Measurements from ENCODE around the gene PPP2R1B. TPM values are rescaled to one million over a fixed set of nuclear protein-coding genes. Genes with fewer than 3 reads are reported as not detected.

The PPP2R1B gene
- total and polyA plus RNA-seq, 2 experiments from 2014 or later: 13.2 to 14.4 TPM

DNA sequence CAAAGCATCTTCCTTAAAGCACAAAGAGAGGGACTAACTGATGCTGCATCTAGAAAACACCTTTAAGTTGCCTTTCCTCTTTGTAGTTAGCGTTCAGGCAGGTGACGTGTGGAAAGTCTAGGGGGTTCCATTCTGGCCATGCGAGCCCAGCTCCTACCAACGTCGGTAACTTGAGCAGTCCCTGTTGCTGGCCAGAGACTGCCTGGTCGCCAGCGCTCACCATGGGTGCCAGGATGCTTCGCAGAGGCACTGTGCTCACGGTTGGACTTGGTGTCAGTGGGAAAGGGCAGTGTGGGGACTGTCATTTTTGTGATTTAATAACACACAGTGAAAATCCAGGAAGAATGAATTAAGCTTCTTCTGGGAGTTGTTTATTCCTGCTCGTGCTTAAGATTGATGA is 40.6 kb downstream of the PPP2R1B start:
- Histone ChIP-seq H3K9me3 (ENCODE audit: low read depth) (no peaks in the 10 kb centered on the region), H3K27ac (no peak overlapping the region), H3K4me1 (ENCODE audit: low read depth) (peaks cover 29% of the 10 kb centered on the region), H3K4me3 (no peak overlapping the region), H3K27me3 (no peaks in the 10 kb centered on the region), H3K36me3 (peaks cover 25% of the 10 kb centered on the region)
- DNase-seq (ENCODE audit: low read depth in 1 of 2, low spot score in 1 of 2): no peak
- TF ChIP-seq, protein P1, sequence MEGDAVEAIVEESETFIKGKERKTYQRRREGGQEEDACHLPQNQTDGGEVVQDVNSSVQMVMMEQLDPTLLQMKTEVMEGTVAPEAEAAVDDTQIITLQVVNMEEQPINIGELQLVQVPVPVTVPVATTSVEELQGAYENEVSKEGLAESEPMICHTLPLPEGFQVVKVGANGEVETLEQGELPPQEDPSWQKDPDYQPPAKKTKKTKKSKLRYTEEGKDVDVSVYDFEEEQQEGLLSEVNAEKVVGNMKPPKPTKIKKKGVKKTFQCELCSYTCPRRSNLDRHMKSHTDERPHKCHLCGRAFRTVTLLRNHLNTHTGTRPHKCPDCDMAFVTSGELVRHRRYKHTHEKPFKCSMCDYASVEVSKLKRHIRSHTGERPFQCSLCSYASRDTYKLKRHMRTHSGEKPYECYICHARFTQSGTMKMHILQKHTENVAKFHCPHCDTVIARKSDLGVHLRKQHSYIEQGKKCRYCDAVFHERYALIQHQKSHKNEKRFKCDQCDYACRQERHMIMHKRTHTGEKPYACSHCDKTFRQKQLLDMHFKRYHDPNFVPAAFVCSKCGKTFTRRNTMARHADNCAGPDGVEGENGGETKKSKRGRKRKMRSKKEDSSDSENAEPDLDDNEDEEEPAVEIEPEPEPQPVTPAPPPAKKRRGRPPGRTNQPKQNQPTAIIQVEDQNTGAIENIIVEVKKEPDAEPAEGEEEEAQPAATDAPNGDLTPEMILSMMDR (IDR thresholded peaks at IDR 0.05; ENCODE audit: low read depth, low read length): no peak

DNA sequence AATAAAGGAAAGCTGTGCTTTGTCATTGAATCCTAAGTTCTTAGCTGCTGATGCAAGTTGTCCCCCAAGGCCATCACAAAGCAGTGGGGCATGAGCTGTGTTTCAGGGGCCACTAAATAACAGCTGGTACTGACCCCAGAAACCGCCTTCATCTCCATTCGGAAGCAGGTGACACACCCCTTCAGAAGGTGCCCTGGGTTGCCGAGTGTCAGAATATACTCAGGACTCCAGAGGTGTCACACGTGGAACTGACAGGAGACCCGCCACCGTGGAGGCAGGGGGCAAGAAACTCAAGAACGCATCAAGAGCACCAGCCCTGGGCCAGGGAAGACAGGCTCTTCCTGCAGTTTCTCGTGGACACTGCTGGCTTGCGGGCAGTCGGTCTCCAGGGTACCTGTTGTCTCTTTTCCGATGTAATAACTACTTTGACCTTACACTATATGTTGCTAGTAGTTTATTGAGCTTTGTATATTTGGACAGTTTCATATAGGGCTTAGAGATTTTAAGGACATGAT is 41.5 kb downstream of the PPP2R1B start:
- H3K27ac ChIP-seq: no peak overlapping the region
- H3K27me3 ChIP-seq: no peaks in the 10 kb centered on the region
- DNase-seq (ENCODE audit: low read depth in 1 of 2, low spot score in 1 of 2): no peak
- H3K36me3 ChIP-seq: peaks cover 34% of the 10 kb centered on the region
- no peaks in the 10 kb centered on the region for H3K9me3 ChIP-seq (ENCODE audit: low read depth)
- peaks cover 25% of the 10 kb centered on the region for H3K4me1 ChIP-seq (ENCODE audit: low read depth)
- TF ChIP-seq, protein P1 (IDR thresholded peaks at IDR 0.05; ENCODE audit: low read depth, low read length): no peak
- no peak overlapping the region for H3K4me3 ChIP-seq

DNA sequence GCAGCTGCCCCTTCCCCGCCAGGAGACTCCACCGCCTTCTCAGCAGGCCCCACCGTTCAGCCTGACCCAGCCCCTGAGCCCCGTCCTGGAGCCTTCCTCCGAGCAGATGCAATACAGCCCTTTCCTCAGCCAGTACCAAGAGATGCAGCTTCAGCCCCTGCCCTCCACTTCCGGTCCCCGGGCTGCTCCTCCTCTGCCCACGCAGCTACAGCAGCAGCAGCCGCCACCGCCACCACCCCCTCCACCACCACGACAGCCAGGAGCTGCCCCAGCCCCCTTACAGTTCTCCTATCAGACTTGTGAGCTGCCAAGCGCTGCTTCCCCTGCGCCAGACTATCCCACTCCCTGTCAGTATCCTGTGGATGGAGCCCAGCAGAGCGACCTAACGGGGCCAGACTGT is 42.6 kb downstream of the PPP2R1B start:
- H3K36me3 ChIP-seq: peaks cover 34% of the 10 kb centered on the region
- H3K4me1 ChIP-seq (ENCODE audit: low read depth): peaks cover 20% of the 10 kb centered on the region
- TF ChIP-seq, protein P1 (IDR thresholded peaks at IDR 0.05; ENCODE audit: low read depth, low read length): no peak
- no peaks in the 10 kb centered on the region for H3K9me3 ChIP-seq (ENCODE audit: low read depth)
- H3K27ac ChIP-seq: peak overlapping the region; percentile 43
- H3K4me3 ChIP-seq: no peak overlapping the region
- no peaks in the 10 kb centered on the region for H3K27me3 ChIP-seq
- peak in 1 of 2 donors; percentile 27 for DNase-seq (ENCODE audit: low read depth in 1 of 2, low spot score in 1 of 2)

DNA sequence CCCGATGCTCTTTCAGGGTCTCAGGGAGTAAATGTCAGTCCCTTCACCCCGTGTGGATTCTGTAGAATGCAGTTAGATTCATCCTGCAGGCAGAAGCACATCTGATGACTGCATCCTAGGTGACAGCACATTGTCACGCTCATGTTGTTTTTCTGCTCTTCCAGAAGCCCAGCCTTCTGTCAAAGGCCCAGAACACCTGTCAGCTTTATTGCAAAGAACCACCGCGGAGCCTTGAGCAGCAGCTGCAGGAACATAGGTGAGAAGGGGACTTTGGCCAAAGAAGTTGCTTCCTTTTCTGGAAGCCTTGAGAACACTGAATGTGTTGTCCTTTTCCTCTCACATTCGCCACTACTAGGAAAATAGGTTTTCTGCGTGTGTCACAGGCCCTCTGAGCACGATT is 43.7 kb downstream of the PPP2R1B start:
- peaks cover 24% of the 10 kb centered on the region for H3K4me1 ChIP-seq (ENCODE audit: low read depth)
- no peak overlapping the region for H3K4me3 ChIP-seq
- no peaks in the 10 kb centered on the region for H3K27me3 ChIP-seq
- peaks cover 34% of the 10 kb centered on the region for H3K36me3 ChIP-seq
- TF ChIP-seq, protein P1 (IDR thresholded peaks at IDR 0.05; ENCODE audit: low read depth, low read length): no peak
- H3K27ac ChIP-seq: peak overlapping the region; percentile 43
- no peaks in the 10 kb centered on the region for H3K9me3 ChIP-seq (ENCODE audit: low read depth)
- no peak for DNase-seq (ENCODE audit: low read depth in 1 of 2, low spot score in 1 of 2)

DNA sequence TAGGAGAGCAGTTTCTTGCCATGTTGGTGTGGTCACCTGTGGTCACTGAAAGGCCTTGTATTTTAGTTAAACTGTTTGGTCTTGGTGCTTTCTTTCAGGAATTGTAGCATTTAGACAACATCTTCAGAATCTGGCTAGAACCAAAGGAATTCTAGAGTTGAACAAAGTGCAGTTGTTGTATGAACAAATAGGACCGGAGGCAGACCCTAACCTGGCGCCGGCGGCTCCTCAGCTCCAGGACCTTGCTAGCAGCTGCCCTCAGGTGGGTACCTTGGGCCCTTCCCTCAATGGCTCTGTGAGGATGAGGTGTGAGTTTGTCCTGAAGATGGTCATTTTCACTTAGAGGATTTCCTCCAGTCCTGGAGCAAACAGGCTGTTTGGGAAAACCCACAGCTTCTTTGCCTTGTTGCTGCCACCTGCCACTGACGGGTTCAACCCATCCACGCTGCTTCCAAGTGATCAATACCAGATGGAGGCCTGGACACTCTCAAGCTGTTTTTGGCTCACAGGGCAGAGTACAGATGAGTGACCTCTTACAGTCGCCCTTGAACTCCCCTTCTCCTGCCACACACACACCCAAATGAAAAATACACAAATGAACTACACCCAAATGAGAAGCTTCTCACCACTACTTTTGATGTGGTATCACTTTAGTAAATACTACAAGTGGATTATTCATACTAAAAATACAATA is 45.2 kb downstream of the PPP2R1B start:
- Histone ChIP-seq H3K27ac (peak overlapping the region; percentile 63), H3K27me3 (no peaks in the 10 kb centered on the region), H3K9me3 (ENCODE audit: low read depth) (no peaks in the 10 kb centered on the region), H3K4me3 (no peak overlapping the region), H3K4me1 (ENCODE audit: low read depth) (peaks cover 24% of the 10 kb centered on the region), H3K36me3 (peaks cover 34% of the 10 kb centered on the region)
- TF ChIP-seq, protein P1 (IDR thresholded peaks at IDR 0.05; ENCODE audit: low read depth, low read length): no peak
- peak in 1 of 2 donors; percentile 72 for DNase-seq (ENCODE audit: low read depth in 1 of 2, low spot score in 1 of 2)
